Nucleus accumbens (tissue), 56 donors: ENCODE data around the gene EIF3B.
"Not testable (repeated sequence)": the region's sequence is repeated elsewhere in the genome, so short reads cannot be mapped to it uniquely, and the experiment has no call there.

Experiments used
- DNase-seq, 56 donors: peaks; one replicate each; lab custom pipeline; 2025; lab: John Stamatoyannopoulos, UW

The EIF3B gene

GRCh38 chr7:2394566-2395082, 40.0 kb downstream of the EIF3B start:
- DNase-seq: no peak

- DNase-seq: no peak
These were observed 43.9 kb downstream of the EIF3B start for GRCh38 chr7:2398506-2398905.

- DNase-seq: peak in 26 of 56 donors; percentile 1 to 64 (median 22)
These were observed 45.4 kb downstream of the EIF3B start for GRCh38 chr7:2399848-2400587.

GRCh38 chr7:2402687-2403013, 48.0 kb downstream of the EIF3B start:
- no peak for DNase-seq

- DNase-seq: peak; percentile 62 to 97 (median 91)
These were observed 48.5 kb downstream of the EIF3B start, which contains the start of gene CHST12 for GRCh38 chr7:2403014-2403717. Gene CHST12, plus strand, starts transcription at chr7:2403611. Its CDS starts 29,029 bp downstream, at chr7:2432640.

- DNase-seq: peak in 38 of 56 donors; percentile 12 to 64 (median 47)
These were observed 49.4 kb downstream of the EIF3B start for GRCh38 chr7:2403718-2404648.

- DNase-seq: no peak
These were observed 50.1 kb downstream of the EIF3B start for GRCh38 chr7:2404714-2405119.

- DNase-seq: no peak
These were observed 50.6 kb downstream of the EIF3B start for GRCh38 chr7:2405201-2405600.

GRCh38 chr7:2405601-2406345, 51.1 kb downstream of the EIF3B start:
- no peak for DNase-seq

- DNase-seq: no peak
These were observed 55.3 kb downstream of the EIF3B start for GRCh38 chr7:2409745-2410414.

GRCh38 chr7:2411049-2411448, 56.4 kb downstream of the EIF3B start:
- DNase-seq: no peak

GRCh38 chr7:2411815-2412586, 57.4 kb downstream of the EIF3B start:
- no peak for DNase-seq

- no peak for DNase-seq
These were observed 58.1 kb downstream of the EIF3B start for GRCh38 chr7:2412587-2413201.

- DNase-seq: no peak
These were observed 61.4 kb downstream of the EIF3B start for GRCh38 chr7:2416063-2416462.

GRCh38 chr7:2416650-2417049, 62.0 kb downstream of the EIF3B start:
- no peak for DNase-seq

GRCh38 chr7:2417178-2417577, 62.6 kb downstream of the EIF3B start:
- not testable (repeated sequence) for DNase-seq

- peak in 8 of 56 donors; percentile 2 to 56 (median 38) for DNase-seq
These were observed 63.4 kb downstream of the EIF3B start for GRCh38 chr7:2417981-2418481.
